Adrenal gland (tissue), 12 donors: ENCODE results near the gene NCOA1. TPM values are rescaled to one million over a fixed set of nuclear protein-coding genes. Genes with fewer than 3 reads are reported as not detected.

Experiments used
- DNase-seq, 7 donors: peaks; one replicate each; pipeline ENCODE4 v3.0.0-alpha.2; 2019 to 2020
- H3K27ac ChIP-seq, 5 donors: fragments of 200-600 bp; sonication (generic) in 4 of 5; 1 replicate in 3 of 5; 2 replicates in 2 of 5; pipeline versions ENCODE4 v1.5.1 to v1.8.0; 2016 to 2020; ENCODE audit warnings: mild to moderate bottlenecking in 1 of 5
- H3K27me3 ChIP-seq: fragments of 200-600 bp; 2 replicates; pipeline ENCODE4 v1.8.0; 2021
- H3K36me3 ChIP-seq, 2 donors: fragments of 200-600 bp; replicated peaks in 1 of 2; 1 replicate in 1 of 2; 2 replicates in 1 of 2; pipeline versions ENCODE4 v1.5.1 to v1.8.0; 2018 to 2022
- H3K4me1 ChIP-seq, 2 donors: fragments of 200-600 bp; replicated peaks in 1 of 2; 1 replicate in 1 of 2; 2 replicates in 1 of 2; pipeline versions ENCODE4 v1.5.1 to v1.8.0; 2018 to 2021
- H3K4me3 ChIP-seq, 4 donors: fragments of 200-600 bp; sonication (generic) in 3 of 4; one replicate each; pipeline ENCODE4 v1.5.1; 2016 to 2018
- H3K9me3 ChIP-seq, 3 donors: fragments of 200-600 bp; sonication (generic) in 1 of 3; replicated peaks in 1 of 3; 1 replicate in 2 of 3; 2 replicates in 1 of 3; pipeline versions ENCODE4 v1.5.1 to v1.8.0; 2016 to 2021
- POLR2A ChIP-seq, 2 donors: fragments of 450-650 bp; IDR thresholded peaks; one replicate each; pipeline ENCODE4 v1.6.1; 2017; ENCODE audit warnings: antibody characterized with exemption in 2 of 2, mild to moderate bottlenecking in 2 of 2, moderate library complexity in 1 of 2
- WGBS, 4 donors: extraction: QIAGEN DNeasy Blood & Tissue Kit in 2 of 4; methylation state at CpG; one replicate each; pipeline versions ENCODE4 v1.1.5 to v1.1.7; 2013 to 2017; 5-methylcytosine and 5-hydroxymethylcytosine counted together
- intact Hi-C, 2 donors: fragments of 100-400 bp; cut with DNase I; formaldehyde crosslinking; loops; one replicate each; pipeline versions ENCODE4 v1.14.1 to v1.15.0; 2022 to 2023
- polyA plus RNA-seq, 3 donors: library from polyadenylated mRNA; stranded (reverse); fragments of 200-250 nt in 2 of 3; fragments of 350-450 nt in 1 of 3; fragmentation: Illumina TruSeq in 1 of 3; extraction: RNeasy Lipid Tissue Mini Kit (QIAGEN cat#74804) in 1 of 3; gene quantifications; one replicate each; pipeline ENCODE4 v1.2.3, GENCODE V29; 2013 to 2014
- total RNA-seq, 9 donors: library from RNA; depleted of rRNA in 4 of 9; stranded (reverse); fragments of >200 nt in 4 of 9; fragments of 120-200 nt in 1 of 9; fragmentation: NEBNext Ultra II Directional in 1 of 9; extraction: Animal tissue kit (Norgen Biotek cat#: 25700) in 1 of 9; gene quantifications; one replicate each; pipeline versions ENCODE4 v1.1.0 to v1.2.4, GENCODE V29; 2013 to 2023
- TF ChIP-seq, protein P1 (sequence below), 6 experiments: fragments of 450-650 bp in 4 of 6; fragments of 200-600 bp in 2 of 6; sonication (generic) in 1 of 6; IDR thresholded peaks; 1 replicate in 5 of 6; 2 replicates in 1 of 6; pipeline versions ENCODE4 v1.5.1 to v1.8.0; 2016 to 2021; ENCODE audit warnings: antibody characterized with exemption in 6 of 6, mild to moderate bottlenecking in 2 of 6, moderate library complexity in 1 of 6
- donor health status: healthy with polysubstance abuse.
- donor health status: Bipolar disorder and iron deficiency.
- donor health status: DM: yes; HTN: yes; CAD: no.
- donor health status: DM: no; HTN: no; CAD: no.
- donor health status: DM: no; HTN: no; CAD: no.
- donor health status: DM: yes; HTN: yes; CAD: no.

Gene NCOA1
- total and polyA plus RNA-seq, 12 donors, result 13.6 to 85.5 (median 43.6) TPM

DNA sequence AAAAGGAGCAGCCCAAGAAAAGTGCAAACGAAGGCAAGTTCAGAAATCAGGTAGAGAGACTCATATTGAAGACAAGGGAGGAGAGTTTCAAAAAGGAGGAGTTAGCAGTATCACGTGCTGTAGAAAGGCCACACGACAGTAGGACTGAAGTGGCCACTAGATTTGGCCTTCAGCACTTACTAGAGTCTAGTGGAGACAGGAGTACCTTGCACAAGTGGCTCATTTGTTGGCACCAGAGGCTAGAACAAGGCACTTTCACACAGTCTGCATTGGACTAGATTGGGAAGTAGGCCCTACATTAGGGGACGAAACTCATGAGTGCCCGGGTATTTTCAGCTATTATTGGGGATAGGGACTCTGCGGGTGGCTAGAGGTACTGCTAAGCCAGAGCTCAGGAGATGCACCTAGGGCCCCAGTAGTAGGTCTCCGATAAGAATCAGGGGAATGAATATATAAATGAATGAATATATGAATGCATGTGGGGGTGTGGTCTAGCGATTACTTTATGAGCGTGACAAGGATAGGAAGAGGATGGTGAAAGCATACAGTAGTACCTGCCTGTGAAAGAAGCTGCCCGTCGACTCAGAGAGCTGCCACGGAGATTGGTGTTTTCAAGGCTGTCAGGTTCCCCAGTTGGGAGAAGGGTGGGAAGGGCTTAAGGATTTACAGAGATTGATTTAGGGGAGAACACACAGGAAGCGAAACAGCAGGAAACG, 1.4 kb upstream of the NCOA1 start:
- TF ChIP-seq, protein P1, sequence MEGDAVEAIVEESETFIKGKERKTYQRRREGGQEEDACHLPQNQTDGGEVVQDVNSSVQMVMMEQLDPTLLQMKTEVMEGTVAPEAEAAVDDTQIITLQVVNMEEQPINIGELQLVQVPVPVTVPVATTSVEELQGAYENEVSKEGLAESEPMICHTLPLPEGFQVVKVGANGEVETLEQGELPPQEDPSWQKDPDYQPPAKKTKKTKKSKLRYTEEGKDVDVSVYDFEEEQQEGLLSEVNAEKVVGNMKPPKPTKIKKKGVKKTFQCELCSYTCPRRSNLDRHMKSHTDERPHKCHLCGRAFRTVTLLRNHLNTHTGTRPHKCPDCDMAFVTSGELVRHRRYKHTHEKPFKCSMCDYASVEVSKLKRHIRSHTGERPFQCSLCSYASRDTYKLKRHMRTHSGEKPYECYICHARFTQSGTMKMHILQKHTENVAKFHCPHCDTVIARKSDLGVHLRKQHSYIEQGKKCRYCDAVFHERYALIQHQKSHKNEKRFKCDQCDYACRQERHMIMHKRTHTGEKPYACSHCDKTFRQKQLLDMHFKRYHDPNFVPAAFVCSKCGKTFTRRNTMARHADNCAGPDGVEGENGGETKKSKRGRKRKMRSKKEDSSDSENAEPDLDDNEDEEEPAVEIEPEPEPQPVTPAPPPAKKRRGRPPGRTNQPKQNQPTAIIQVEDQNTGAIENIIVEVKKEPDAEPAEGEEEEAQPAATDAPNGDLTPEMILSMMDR (IDR thresholded peaks at IDR 0.05), result no peak
- no peak for TF ChIP-seq POLR2A (IDR thresholded peaks at IDR 0.05)
- intact Hi-C loops, result loop anchor here in 1 of 2 donors (10.0 kb wide), 1 partner anchor 305 kb away; the partner anchor contains the start of genes CENPO and PTRHD1
- Histone ChIP-seq H3K36me3 (no peaks in the 10 kb centered on the region), H3K9me3 (no peaks in the 10 kb centered on the region), H3K4me3 (peak overlapping the region in 1 of 4 donors; percentile 93), H3K27ac (peak overlapping the region in 2 of 5 donors; percentile 90 to 99), H3K4me1 (peaks cover 7 to 25% of the 10 kb centered on the region in 2 donors), H3K27me3 (no peaks in the 10 kb centered on the region)
- DNase-seq, result no peak
- WGBS, 4 donors, result 67 to 79% (median 73%) methylated on average over 13 to 14 of the region's 14 CpGs

DNA sequence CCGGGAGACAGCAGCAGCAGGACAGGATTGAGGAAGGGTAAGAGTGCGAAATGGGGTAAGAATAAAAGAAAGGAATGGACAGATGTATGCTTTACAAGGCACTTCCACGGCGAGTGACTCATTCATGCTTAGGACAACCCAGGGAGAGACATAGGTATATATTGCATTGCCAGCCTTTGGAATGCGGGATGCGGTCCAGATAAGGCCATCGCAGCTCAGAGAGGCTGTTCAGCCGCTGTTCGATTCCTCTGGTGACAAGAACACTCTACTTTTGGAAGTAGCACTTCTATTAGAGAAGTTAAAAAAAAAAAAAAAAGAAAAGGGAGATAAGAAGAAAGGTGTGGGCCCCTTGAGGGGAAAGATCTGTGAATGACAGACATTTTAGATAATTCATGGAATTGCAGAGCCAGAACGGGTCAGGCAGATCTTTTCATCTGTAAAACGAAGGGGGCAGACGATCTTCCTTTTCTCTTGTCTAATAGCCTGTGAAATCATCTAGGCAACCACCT, 819 bp upstream of the NCOA1 start:
- WGBS, 4 donors, result 35 to 50% (median 37%) methylated on average over 12 of the region's 12 CpGs
- TF ChIP-seq POLR2A (IDR thresholded peaks at IDR 0.05), result no peak
- TF ChIP-seq, protein P1 (IDR thresholded peaks at IDR 0.05), result no peak
- Histone ChIP-seq H3K27ac (peak overlapping the region; percentile 61 to 99 (median 84)), H3K4me3 (peak overlapping the region in 3 of 4 donors; percentile 51 to 93 (median 56)), H3K36me3 (no peaks in the 10 kb centered on the region), H3K4me1 (peaks cover 7 to 28% of the 10 kb centered on the region in 2 donors), H3K9me3 (no peaks in the 10 kb centered on the region), H3K27me3 (no peaks in the 10 kb centered on the region)
- intact Hi-C loops, result loop anchor here in 1 of 2 donors (10.0 kb wide), 1 partner anchor 305 kb away; the partner anchor contains the start of genes CENPO and PTRHD1
- DNase-seq, result peak in 4 of 7 donors; percentile 15 to 58 (median 26)

DNA sequence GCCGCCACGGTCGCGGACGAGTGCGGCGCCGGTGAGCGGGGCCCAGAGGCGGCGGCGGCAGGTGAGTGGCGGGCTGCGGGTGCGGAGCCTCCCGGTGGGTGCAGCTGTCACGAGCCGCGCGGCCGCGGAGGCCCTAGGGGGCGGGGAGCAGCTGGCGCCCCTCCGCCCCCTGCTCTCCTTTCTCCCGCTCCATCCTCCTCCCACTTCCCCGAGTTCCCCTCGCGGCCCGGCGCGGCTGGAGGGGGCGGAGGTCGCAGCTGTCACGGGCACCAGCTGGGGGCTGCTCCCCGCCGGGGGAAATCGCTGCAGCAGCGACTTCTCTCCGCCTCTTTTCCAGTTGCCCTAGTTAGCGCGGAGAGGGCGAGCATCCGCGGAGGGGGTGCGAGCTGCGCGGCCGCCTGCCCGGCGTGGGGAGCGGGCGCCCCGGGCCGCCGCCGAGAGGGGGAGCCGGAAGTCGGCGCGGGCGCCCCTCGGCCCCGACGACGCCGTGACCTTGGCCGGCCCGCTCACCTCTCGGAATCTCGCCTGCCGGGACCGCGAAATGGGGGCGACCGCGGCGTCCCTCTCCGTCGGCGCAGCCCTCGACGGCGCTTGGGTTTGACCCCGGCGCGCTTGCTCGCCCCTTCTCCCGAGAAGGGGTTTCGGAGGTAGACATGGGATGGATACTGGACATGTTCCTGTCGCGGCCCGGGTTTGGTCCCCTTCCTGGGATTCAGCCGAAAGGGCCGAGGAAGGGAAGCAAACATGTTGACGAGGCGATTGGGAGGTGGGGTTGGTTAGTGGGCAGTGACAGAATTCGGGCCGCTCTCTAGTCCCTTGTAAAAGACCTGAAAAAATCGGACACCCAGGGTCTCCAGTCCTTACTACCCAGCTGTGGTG, 727 bp downstream of the NCOA1 start:
- Histone ChIP-seq H3K4me1 (peaks cover 7 to 43% of the 10 kb centered on the region in 2 donors), H3K4me3 (peak overlapping the region in 3 of 4 donors; percentile 68 to 98 (median 93)), H3K9me3 (no peaks in the 10 kb centered on the region), H3K27me3 (no peaks in the 10 kb centered on the region), H3K27ac (peak overlapping the region; percentile 55 to 99 (median 84)), H3K36me3 (no peaks in the 10 kb centered on the region)
- intact Hi-C loops, result loop anchor here in 1 of 2 donors (10.0 kb wide), 1 partner anchor 303 kb away; the partner anchor contains the start of genes CENPO and PTRHD1
- DNase-seq, result peak; percentile 50 to 67 (median 58)
- TF ChIP-seq POLR2A (IDR thresholded peaks at IDR 0.05), result peak in 1 of 2 donors; percentile 14
- TF ChIP-seq, protein P1 (IDR thresholded peaks at IDR 0.05), result no peak
- 0 to 1% (median 0%) methylated on average over 23 to 98 of the region's 100 CpGs for WGBS, 4 donors
